Measurements from ENCODE around the gene FNDC3B. TPM values are rescaled to one million over a fixed set of nuclear protein-coding genes. Genes with fewer than 3 reads are reported as not detected.

The FNDC3B gene
- total and polyA plus RNA-seq, 2 of the 8 experiments (the other 6 are each of a cell fraction or from before 2014, with no cell fraction given): 14.1 to 44.4 TPM

GRCh38 chr3:172157564-172158258 lies 118.3 kb downstream of the FNDC3B start:
- H2BK5ac ChIP-seq (ENCODE audit: low read depth, low read length): no peak overlapping the region
- FAIRE-seq: no peak
- no peak overlapping the region for H2BK12ac ChIP-seq (ENCODE audit: low read depth, low read length)
- H3K18ac ChIP-seq (ENCODE audit: extremely low read depth, low read length): no peak overlapping the region
- H3K79me1 ChIP-seq (ENCODE audit: low read depth, low read length): no peaks in the 10 kb centered on the region; the same call in 1 of the 2 replicates
- no peak overlapping the region for H4K8ac ChIP-seq (ENCODE audit: extremely low read depth, insufficient read depth, low read length)
- H3K4me3 ChIP-seq (ENCODE audit: extremely low read depth in 1 of 4, insufficient read depth in 2 of 4, low read depth in 3 of 4, low read length in 4 of 4): no peak overlapping the region
- CTCF ChIA-PET (ENCODE audit: partially characterized antibody): no interaction called here
- no peak overlapping the region for H3K4me2 ChIP-seq (ENCODE audit: insufficient read depth in 1 of 2, low read depth in 2 of 2, low read length in 2 of 2)
- no peak overlapping the region for H3K14ac ChIP-seq (ENCODE audit: insufficient read length)
- no peaks in the 10 kb centered on the region for H3K36me3 ChIP-seq (ENCODE audit: control insufficient read depth in 2 of 4, insufficient read depth in 4 of 4, low read length in 3 of 4)
- no peak overlapping the region for H3K27ac ChIP-seq (ENCODE audit: low read depth, low read length)
- no peak overlapping the region for H3K9ac ChIP-seq (replicated peaks in 1 of 4; ENCODE audit: extremely low read depth in 1 of 4, low read depth in 3 of 4, low read length in 3 of 4)
- H3K4me1 ChIP-seq (replicated peaks in 1 of 4; ENCODE audit: control insufficient read depth in 3 of 4, insufficient read depth in 4 of 4, low read length in 3 of 4): peaks cover 11 to 38% (median 28%) of the 10 kb centered on the region in 4 experiments
- no peaks in the 10 kb centered on the region for H3K27me3 ChIP-seq (replicated peaks in 1 of 4; ENCODE audit: control insufficient read depth in 3 of 4, extremely low read depth in 1 of 4, insufficient read depth in 3 of 4, low read length in 3 of 4)
- H3K23me2 ChIP-seq (ENCODE audit: low read depth, low read length): no peaks in the 10 kb centered on the region
- H2BK20ac ChIP-seq (ENCODE audit: low read length): no peak overlapping the region
- no peak overlapping the region for H4K5ac ChIP-seq (ENCODE audit: insufficient read length, low read depth, low read length)
- peaks cover 0 to 69% of the 10 kb centered on the region in 2 experiments; a peak in 3 of 4 replicates for H3K79me2 ChIP-seq (ENCODE audit: control insufficient read depth in 1 of 2, insufficient read depth in 2 of 2, low read length in 2 of 2)
- H3K23ac ChIP-seq (ENCODE audit: insufficient read length): no peak overlapping the region
- no peak overlapping the region for H2BK15ac ChIP-seq (ENCODE audit: low read length)
- POLR2A ChIA-PET (ENCODE audit: partially characterized antibody): no interaction called here
- no peaks in the 10 kb centered on the region for H4K20me1 ChIP-seq (replicated peaks in 1 of 2; ENCODE audit: control insufficient read depth in 1 of 2, insufficient read depth in 2 of 2, low read length in 2 of 2)
- 80% methylated on average over 3 of the region's 3 CpGs; no CpG with 5 or more reads in 1 of the 2 experiments for WGBS, 2 experiments (ENCODE audit: extremely low coverage in 1 of 2, insufficient coverage in 1 of 2, insufficient read length in 1 of 2, insufficient replicate concordance in 2 of 2, low coverage in 1 of 2, low lambda C conversion rate in 2 of 2, missing lambda C conversion rate in 1 of 2)
- H2BK120ac ChIP-seq (replicated peaks; ENCODE audit: low read depth, low read length): no peak overlapping the region
- no peak overlapping the region for H2AFZ ChIP-seq (ENCODE audit: low read length)
- DNase-seq (ENCODE audit: low read depth in 1 of 2, low spot score in 2 of 2): no peak
- no peak overlapping the region for H4K91ac ChIP-seq (replicated peaks; ENCODE audit: insufficient read length, low read length)
- H2AK5ac ChIP-seq (ENCODE audit: low read depth, low read length): no peak overlapping the region
- H3K4ac ChIP-seq (replicated peaks; ENCODE audit: insufficient read length, low read depth, low read length): no peak overlapping the region
- H3K9me3 ChIP-seq (ENCODE audit: insufficient read depth in 2 of 2, low read depth in 1 of 2, low read length in 1 of 2): no peaks in the 10 kb centered on the region
- H3K56ac ChIP-seq (replicated peaks; ENCODE audit: insufficient read length, low read depth, low read length): no peak overlapping the region
- TF ChIP-seq POU5F1 (IDR thresholded peaks at IDR 0.05; ENCODE audit: low read depth, low read length) (no peak), YY1 (IDR thresholded peaks at IDR 0.05; ENCODE audit: low read depth, low read length) (no peak), TCF12 (IDR thresholded peaks at IDR 0.05; ENCODE audit: low read depth, low read length) (no peak), BCL11A (IDR thresholded peaks at IDR 0.05; ENCODE audit: low read depth in 2 of 2, low read length in 2 of 2) (no peak), JUN (IDR thresholded peaks at IDR 0.05; ENCODE audit: low read depth, low read length) (no peak), ATF3 (IDR thresholded peaks at IDR 0.05; ENCODE audit: insufficient read depth, low read depth, low read length) (no peak), EP300 (IDR thresholded peaks at IDR 0.05; ENCODE audit: borderline replicate concordance in 1 of 2, low read depth in 2 of 2, low read length in 2 of 2) (no peak), TAF7 (optimal IDR thresholded peaks at IDR 0.05; ENCODE audit: borderline replicate concordance, low read depth, low read length) (no peak), CHD2 (IDR thresholded peaks at IDR 0.05; ENCODE audit: low read length) (no peak), CHD1 (IDR thresholded peaks at IDR 0.05; ENCODE audit: low read depth, low read length) (no peak), TAF1 (IDR thresholded peaks at IDR 0.05; ENCODE audit: low read depth, low read length) (no peak), HDAC2 (IDR thresholded peaks at IDR 0.05; ENCODE audit: borderline replicate concordance in 1 of 2, low read depth in 2 of 2, low read length in 2 of 2) (no peak), NRF1 (IDR thresholded peaks at IDR 0.05; ENCODE audit: low read depth, low read length) (no peak)
